GM19395 (cell line): ENCODE measurements around the gene KCTD6.

ENCODE experiments used
- ATAC-seq: cut with Tn5 transposase; IDR thresholded peaks from one replicate; pipeline ENCODE4 v1.9.1; 2021; ENCODE audit warnings: mild to moderate bottlenecking, moderate library complexity; ENCODE audit not compliant: unreplicated experiment

Gene KCTD6

GRCh38 chr3:58484722-58485069, 7.2 kb upstream of the KCTD6 start:
- no peak for ATAC-seq

GRCh38 chr3:58485801-58486435, 6.0 kb upstream of the KCTD6 start:
- ATAC-seq, result no peak

- no peak for ATAC-seq
Observed at GRCh38 chr3:58487140-58487886, 4.6 kb upstream of the KCTD6 start.

GRCh38 chr3:58488967-58489366, 2.9 kb upstream of the KCTD6 start:
- ATAC-seq, result no peak

- ATAC-seq, result no peak
Observed at GRCh38 chr3:58490860-58491501, 915 bp upstream of the KCTD6 start.

GRCh38 chr3:58492494-58492905, 604 bp downstream of the KCTD6 start:
- ATAC-seq, result peak; percentile 38

GRCh38 chr3:58494107-58494506, 2.2 kb downstream of the KCTD6 start:
- ATAC-seq, result no peak

- ATAC-seq, result no peak
Observed at GRCh38 chr3:58495101-58495500, 3.2 kb downstream of the KCTD6 start.

- ATAC-seq, result no peak
Observed at GRCh38 chr3:58496206-58496857, 4.4 kb downstream of the KCTD6 start.

- no peak for ATAC-seq
Observed at GRCh38 chr3:58497097-58497496, 5.2 kb downstream of the KCTD6 start.

GRCh38 chr3:58502872-58503271, 11.0 kb downstream of the KCTD6 start:
- no peak for ATAC-seq

- ATAC-seq, result no peak
Observed at GRCh38 chr3:58507356-58508078, 15.6 kb downstream of the KCTD6 start.

- no peak for ATAC-seq
Observed at GRCh38 chr3:58508437-58508836, 16.5 kb downstream of the KCTD6 start.

GRCh38 chr3:58514405-58514804, 22.5 kb downstream of the KCTD6 start:
- ATAC-seq, result no peak

- no peak for ATAC-seq
Observed at GRCh38 chr3:58518291-58518789, 26.4 kb downstream of the KCTD6 start.

- ATAC-seq, result no peak
Observed at GRCh38 chr3:58519668-58520402, 27.9 kb downstream of the KCTD6 start.

GRCh38 chr3:58520403-58521335, 28.8 kb downstream of the KCTD6 start:
- ATAC-seq, result no peak

GRCh38 chr3:58521336-58521670, 29.4 kb downstream of the KCTD6 start:
- ATAC-seq, result no peak

GRCh38 chr3:58521917-58522631, 30.2 kb downstream of the KCTD6 start:
- no peak for ATAC-seq
